Measurements from ENCODE around the gene CD80.

GRCh38 chr3:119483101-119483500 is 76.3 kb downstream of the CD80 start:
- TF ChIP-seq CTCF (IDR thresholded peaks at IDR 0.05) (no peak), POLR2A (IDR thresholded peaks at IDR 0.05) (no peak), POLR2AphosphoS5 (IDR thresholded peaks at IDR 0.05) (no peak)
